SK-N-MC (cell line): Measurements from ENCODE around the gene DHDH.

Experiments used
- EZH2 ChIP-seq: fragments of 200-600 bp; sonication (generic); IDR thresholded peaks from one replicate; pipeline ENCODE4 v1.6.1; 2017; ENCODE audit warnings: antibody characterized with exemption
- FOXP2 ChIP-seq: optimal IDR thresholded peaks from 2 replicates; pipeline ENCODE3; 2011; ENCODE audit warnings: mild to moderate bottlenecking, moderate library complexity; ENCODE audit not compliant: insufficient read depth; ENCODE audit errors: extremely low read length, control extremely low read depth
- POLR2AphosphoS5 ChIP-seq: IDR thresholded peaks from 2 replicates; pipeline ENCODE4 v1.6.1; 2012; ENCODE audit warnings: mild to moderate bottlenecking, low read depth, low read length, borderline replicate concordance

DNA sequence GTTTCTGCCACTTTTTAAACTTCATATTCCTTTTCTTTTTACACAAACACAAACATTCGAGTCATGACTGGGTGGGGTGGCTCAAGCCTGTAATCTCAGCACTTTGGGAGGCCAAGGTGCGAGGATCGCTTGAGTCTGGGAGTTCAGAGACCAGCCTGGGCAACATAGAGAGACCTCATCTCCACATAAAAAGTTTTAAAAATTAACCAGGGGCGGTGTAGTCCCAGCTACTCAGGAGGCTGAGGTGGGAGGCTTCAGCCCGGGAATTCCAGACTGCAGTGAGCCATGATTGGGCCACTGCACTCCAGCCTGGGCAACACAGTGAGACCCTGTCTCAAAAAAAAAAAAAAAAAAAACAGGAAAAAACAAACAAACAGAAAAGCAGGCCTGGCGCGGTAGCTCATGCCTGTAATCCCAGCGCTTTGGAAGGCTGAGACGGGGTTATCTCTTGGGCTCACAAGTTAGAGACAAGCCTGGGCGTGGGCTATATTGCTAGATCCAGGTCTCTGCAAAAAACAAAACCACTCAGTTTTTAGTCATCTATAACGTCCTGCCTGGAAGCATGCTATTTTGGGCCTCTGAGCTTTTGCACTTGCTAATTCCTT lies 20.6 kb downstream of the DHDH start:
- TF ChIP-seq EZH2 (no peak), POLR2AphosphoS5 (no peak), FOXP2 (no peak)
